WI38 (cell line): ENCODE results near the gene DPP10.

Source experiments
- H3K4me3 ChIP-seq: 2 replicates; pipeline ENCODE4 v1.5.1; 2011; ENCODE audit warnings: low read depth, mild to moderate bottlenecking, control low read depth, low read length
- CTCF ChIP-seq: IDR thresholded peaks from 2 replicates; pipeline ENCODE4 v1.5.1; 2012; ENCODE audit warnings: low read depth, mild to moderate bottlenecking, control low read depth, low read length

DPP10 gene

GRCh38 chr2:115573756-115574155, 1131.3 kb downstream of the DPP10 start:
- no peak overlapping the region for H3K4me3 ChIP-seq
- TF ChIP-seq CTCF, result no peak

DNA sequence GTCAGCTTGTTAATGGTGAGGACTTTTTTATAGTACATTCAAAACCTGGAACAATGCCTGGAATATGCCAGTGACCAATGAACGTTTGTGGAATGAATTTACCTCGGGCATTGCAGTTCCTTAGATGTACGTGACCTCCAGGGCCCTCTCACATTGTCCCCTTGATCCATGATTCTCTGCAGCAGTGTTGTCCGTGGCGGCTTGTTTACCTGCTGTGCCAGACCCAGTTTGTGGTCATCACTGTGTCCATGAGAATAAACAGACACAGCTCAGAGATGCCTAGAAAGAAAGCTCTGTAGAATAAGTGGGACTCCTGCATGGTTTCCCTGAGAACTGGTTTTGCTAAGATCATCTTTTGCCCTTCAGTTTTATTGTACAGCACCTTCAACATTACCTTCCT, 1132.2 kb downstream of the DPP10 start:
- no peak for TF ChIP-seq CTCF
- no peak overlapping the region for H3K4me3 ChIP-seq

- no peak for TF ChIP-seq CTCF
Observed at GRCh38 chr2:115580784-115581183, 1138.3 kb downstream of the DPP10 start.

DNA sequence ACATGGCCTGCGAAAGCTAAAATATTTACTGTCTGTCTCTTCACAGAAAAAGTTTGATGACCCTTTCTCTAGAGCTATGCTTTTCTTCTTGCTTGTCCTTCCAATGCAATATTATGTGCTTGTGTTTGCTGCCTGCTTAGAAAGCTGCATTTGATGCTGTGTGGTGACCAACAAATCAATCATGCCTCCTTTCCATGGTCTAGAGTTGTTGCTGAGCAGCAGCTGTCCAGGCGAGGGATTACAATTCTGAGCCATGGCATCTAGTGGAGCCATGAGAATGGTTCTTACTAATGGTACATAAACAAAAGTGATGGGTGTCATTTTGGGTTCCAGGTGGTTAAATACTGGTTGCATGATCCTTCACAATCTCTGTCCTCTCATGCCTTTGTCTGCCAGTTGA, 1142.1 kb downstream of the DPP10 start:
- H3K4me3 ChIP-seq, result no peak overlapping the region
- TF ChIP-seq CTCF, result no peak

More at GRCh38 chr2:115580784-115581183, 1138.3 kb downstream of the DPP10 start:
- H3K4me3 ChIP-seq, result no peak overlapping the region

DNA sequence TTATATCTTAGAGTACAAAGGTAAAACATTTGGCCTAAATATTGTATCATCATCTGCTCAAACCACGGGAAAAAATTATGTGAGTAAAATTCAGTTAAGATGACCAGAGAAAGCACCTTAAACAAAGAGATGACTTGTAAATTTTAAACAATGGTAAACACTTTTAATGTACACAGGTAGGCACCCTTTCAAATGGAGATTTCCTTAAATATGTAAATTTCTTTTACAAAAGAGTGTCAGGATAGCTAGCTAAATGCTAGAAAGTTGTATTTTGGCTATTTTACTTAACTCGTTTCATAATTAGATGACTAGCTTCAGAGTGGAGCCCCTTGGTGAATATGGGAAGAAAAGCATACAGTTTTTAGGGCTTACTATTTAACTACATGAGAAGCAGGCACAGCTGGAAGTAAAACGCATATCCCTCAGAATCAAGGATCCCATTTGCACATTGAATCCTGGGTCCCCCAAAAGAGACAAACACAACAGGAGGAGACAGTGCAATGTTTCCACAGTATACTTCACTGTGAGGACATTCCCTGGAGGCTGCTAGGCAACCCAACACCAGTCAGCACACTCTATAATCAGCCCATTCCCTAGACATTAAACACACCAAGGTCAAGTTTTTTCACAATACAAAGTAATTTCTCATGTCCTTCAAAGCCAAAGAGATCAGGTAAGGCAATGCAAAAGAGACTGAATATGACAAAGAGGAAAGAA, 1154.4 kb downstream of the DPP10 start:
- TF ChIP-seq CTCF, result no peak
- no peak overlapping the region for H3K4me3 ChIP-seq

DNA sequence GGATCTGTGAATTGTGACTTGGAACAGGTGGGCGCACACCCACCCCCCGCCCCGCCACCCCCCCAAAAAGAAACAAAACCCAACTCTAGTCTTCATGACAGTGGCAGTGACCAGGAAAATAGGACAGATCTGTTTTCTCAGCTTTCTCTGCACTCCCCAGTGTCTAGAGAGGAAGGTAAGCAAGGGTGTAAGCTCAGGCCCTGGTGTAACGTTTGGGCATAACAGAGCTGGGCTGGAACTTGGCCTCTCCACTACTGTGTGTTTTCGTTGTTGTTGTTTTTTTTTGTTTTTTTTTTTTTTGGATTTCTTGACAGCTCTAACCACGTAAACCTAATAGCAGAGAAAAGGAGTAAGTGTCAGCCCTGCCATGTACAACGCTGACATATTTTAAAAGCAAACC, 1160.8 kb downstream of the DPP10 start:
- H3K4me3 ChIP-seq, result no peak overlapping the region
- no peak for TF ChIP-seq CTCF

DNA sequence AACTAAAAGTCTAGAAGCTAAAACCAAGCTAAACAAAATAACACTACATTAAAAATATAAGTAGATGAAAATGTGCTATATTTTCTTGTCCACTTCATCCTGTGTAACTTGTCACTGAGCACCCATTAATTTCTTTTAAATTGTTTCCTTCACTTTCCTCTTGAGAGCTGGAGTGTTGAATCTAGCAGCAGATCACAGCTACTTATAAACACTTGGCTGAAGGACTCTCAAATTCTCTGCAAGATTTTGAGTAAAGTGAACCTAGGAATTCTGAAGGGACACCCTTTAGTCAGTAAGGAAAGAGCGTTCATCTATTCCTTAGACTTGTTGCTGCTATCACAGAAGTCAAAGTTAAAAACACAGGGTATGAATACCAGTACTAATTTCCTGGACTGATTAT, 1163.9 kb downstream of the DPP10 start:
- no peak overlapping the region for H3K4me3 ChIP-seq
- no peak for TF ChIP-seq CTCF
